CD4-positive, alpha-beta T cell treated with Interleukin-6 for 4 hours (primary cell): Measurements from ENCODE around the gene PAX8.
"Not testable (repeated sequence)": the region's sequence is repeated elsewhere in the genome, so short reads cannot be mapped to it uniquely, and the experiment has no call there.

Experiments
- DNase-seq: peaks from one replicate; pipeline ENCODE4 v3.0.0-alpha.2; 2020; ENCODE audit warnings: mixed read lengths

Gene PAX8

GRCh38 chr2:113236367-113237159 is 42.2 kb downstream of the PAX8 start:
- no peak for DNase-seq

DNA sequence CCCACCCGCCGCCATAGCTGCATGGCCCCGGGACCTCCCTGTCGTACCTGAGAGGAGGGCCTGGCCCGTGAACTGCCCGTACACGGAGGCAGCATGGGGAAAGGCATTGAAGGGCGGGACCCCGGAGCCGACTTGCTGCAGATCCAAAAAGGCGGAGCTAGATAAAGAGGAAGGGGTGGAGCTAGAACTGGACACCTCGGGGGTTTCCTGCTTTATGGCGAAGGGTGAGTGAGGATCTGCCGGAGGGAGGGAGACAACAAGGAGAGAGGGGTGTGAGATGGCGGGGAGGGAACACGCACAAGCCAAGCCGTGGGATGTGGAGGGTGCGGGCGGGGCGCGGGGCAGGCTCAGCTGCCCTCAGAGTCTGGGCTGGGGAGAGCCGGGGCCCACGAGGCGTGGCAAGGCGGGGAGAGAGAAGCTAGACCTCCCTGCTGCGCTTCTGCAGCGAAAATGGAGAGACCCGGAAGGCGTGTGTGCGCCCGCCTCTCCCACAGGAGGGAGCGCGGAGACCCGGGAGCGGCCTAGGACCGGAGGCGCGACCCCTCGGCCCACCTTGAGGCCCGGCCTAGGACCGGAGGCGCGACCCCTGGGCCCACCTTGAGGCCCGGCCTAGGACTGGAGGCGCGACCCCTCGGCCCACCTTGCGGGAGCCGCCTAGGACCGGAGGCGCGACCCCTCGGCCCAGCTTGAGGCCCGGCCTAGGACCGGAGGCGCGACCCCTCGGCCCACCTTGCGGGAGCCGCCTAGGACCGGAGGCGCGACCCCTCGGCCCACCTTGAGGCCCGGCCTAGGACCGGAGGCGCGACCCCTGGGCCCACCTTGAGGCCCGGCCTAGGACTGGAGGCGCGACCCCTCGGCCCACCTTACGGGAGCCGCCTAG is 43.1 kb downstream of the PAX8 start:
- DNase-seq = not testable (repeated sequence)

GRCh38 chr2:113234721-113235346 is 43.9 kb downstream of the PAX8 start:
- DNase-seq = no peak

- no peak for DNase-seq
These were observed 44.8 kb downstream of the PAX8 start for GRCh38 chr2:113233593-113234550.

DNA sequence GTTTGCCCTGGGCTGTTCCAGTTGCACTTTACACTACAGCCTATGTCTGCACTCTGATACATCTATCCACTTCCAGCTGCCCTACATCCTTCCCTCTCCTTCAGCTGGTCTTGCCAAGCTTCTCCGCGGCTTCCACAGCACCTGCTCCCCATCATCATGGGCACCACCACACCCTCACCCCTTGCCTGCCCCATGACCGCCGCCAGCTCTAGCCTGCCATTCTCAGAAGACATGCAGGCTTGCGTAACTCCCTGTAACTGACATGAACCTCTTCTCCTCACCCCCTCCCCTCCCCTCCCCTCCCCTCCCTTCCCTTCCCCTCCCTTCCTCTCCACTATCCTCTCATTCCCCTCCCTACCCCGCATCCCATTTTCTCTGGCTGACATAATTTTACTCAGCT is 46.0 kb downstream of the PAX8 start:
- no peak for DNase-seq

- no peak for DNase-seq
These were observed 46.6 kb downstream of the PAX8 start for GRCh38 chr2:113232123-113232522.

GRCh38 chr2:113231064-113231463 is 47.7 kb downstream of the PAX8 start:
- DNase-seq = no peak

DNA sequence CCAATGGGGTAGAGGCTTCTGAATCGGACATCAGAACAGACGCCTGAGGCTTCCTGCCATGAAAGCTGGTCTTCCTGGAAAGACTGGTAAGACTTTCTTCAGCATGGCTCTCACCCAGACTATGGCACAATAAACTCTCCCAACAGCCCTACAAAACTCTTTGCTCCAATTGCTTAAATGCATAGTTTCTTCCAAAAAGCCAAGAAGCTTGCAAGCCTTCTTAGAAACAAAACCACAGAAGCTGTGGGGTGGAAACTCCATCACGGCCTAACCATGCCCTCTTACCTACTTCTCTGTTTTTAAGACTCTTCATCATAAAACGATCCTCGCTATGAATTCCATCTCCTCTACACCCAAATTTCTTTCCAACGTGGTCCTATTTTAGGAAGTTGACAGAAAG is 48.2 kb downstream of the PAX8 start:
- DNase-seq = no peak

DNA sequence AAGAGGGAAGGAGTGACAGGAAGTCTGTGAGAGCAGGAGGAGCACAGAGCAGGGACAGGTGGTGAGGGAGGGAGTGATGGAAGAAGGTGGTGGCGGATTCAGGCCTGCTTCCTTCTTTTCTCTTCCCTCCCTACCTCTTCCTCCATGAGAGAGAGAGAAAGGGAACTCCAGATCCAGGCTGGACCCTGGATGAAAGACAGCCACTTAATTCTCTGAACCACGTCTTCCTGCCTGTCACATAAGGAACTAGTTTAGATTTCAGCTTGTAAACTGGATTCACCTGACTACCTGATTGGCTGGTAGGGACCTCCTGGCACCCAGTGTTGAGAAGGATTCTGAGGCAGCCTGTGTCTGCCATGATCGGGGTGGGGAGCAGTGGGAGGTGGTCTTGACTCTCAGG is 48.9 kb downstream of the PAX8 start:
- no peak for DNase-seq

DNA sequence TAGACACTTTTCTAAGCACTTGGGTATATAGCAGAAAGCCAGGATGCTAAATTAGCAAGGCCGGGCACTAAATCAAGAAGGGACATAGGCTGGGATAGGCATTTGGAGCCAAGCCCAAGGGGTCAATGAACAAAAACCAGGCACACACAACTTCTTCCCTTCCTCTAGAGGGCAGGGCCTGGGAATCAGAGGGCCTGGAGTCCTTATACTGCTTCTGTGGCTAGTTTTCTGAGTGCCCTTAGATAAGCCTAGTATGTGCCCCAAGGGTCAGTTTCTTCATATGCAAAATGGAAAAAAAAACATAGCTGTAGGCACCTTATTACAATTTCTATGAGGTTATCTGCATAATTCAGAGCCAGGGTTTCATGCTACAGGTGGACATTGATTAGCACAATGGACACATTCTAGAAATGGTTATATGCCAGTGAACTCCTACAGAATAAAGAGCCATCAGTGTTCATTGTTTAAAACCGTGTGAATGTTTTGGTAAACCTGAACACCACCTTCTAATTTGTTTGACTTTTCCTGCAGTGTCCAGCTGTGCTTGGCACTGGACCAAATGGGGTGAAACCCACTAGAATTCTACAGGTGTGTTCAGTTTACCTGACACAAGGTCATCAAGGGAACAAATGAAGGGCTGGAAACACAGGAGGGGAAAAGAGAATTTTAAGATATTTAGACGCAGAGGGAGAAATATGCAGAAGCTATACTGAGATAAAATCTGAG is 49.6 kb downstream of the PAX8 start:
- no peak for DNase-seq

GRCh38 chr2:113228351-113228750 is 50.4 kb downstream of the PAX8 start:
- DNase-seq = no peak

GRCh38 chr2:113227698-113228097 is 51.0 kb downstream of the PAX8 start:
- no peak for DNase-seq

GRCh38 chr2:113227290-113227689 is 51.4 kb downstream of the PAX8 start:
- no peak for DNase-seq

- no peak for DNase-seq
These were observed 52.3 kb downstream of the PAX8 start for GRCh38 chr2:113226462-113226861.

DNA sequence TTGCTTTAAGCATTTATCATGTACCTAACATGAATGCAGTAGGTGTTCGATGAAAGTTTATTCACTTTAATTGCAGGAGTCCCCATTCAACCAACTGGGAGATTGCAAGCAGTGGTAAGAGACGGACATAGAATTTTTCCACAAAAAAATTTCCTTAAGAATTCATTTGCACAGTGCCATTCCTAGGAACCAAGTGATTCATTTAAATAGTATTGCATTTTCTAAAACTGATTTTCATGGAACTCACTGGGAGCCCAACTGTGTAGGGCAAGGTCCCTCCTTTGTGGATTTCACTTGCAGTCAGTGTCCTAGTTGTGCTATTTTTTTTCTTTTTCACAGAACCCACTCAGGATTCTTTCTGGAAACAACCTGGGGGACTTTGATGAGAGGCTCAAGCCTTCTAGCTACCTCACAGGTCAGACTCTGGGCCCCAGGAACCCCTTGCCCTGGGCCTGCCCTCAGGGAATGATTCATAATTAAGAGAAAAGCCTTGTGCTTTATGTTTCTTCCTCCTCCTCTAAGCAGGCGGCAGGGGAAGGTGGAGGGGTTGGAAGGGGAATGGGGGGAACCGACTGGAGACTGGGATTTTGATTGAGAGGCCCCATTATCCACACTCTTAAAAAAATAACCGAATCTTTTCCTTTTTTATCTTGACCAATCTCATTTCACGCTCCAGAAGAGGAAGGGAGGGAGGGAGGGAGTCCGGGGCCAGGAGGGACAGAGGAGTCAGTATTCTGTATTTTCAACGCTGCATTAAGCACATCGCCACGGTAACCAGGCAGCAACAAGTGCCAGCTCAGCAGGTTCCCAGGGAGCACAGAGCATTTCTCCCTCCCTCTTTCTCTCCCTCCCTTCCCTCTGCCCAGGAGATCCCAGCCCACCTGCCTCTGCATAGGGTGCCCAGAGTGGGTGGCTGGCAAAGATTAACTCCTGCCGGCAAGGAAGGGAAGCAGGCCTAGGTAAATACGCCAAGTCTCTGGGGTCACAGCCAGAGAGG is 53.2 kb downstream of the PAX8 start:
- no peak for DNase-seq

GRCh38 chr2:113224647-113225236 is 54.0 kb downstream of the PAX8 start:
- no peak for DNase-seq

DNA sequence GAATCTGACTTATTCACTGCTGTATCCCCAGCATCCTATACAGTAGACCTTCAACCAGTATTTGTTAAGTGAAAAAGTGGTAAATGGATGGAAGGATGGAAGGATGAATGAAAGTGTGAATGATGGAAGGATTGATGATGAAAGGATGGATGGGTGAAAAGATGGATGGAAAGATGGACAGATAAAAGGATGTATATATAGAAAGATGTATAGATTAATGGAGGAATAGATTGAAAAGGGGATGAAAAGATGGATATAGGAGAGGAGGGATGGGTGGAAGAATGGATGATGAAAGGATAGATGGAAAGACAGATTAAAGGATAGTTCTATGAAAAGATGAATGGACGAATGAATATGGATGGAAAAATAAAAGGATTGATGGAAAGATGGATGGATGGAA is 54.9 kb downstream of the PAX8 start:
- no peak for DNase-seq

- no peak for DNase-seq
These were observed 56.9 kb downstream of the PAX8 start for GRCh38 chr2:113221846-113222245.

DNA sequence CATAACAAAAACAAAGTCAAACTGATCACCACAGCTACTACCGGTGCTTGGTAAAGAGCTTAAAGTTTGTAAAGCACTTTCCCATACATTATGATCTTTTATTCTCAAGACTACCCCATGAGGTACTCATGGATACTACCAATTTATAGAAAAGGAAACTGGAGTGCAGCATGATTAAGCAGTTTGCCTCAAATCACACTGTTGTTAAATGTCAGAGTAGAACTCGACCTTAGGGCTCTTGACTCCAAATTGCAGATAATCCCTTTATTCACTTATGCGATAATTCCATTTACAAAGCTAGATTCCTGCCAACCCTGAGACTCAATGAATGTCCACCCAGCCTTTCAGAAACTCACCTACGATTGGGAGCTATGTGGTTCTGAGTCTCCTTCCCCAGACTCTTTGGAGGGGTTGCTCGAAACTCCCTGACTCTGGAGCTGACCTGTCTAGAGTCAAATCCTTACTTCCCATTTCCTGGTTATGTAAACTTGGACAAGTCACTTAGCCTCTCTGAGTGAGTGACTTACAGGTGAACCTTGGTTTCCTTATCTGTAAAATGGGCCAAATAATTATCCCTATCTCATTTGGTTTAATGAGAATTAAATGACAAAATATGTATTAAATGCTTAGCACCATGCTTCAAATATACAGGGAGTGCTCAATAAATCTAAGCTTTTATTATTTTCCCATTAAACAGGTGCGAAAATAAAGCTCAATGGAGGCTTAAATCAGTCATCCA is 57.6 kb downstream of the PAX8 start:
- no peak for DNase-seq
